IMR-90 (cell line): Measurements from ENCODE around the gene CD180. TPM values are rescaled to one million over a fixed set of nuclear protein-coding genes. Genes with fewer than 3 reads are reported as not detected.

Experiments
- ATAC-seq: fragments of 200-7000 bp; cut with Tn5 transposase; 2 replicates; pipeline ENCODE4 v1.9.1; 2020; ENCODE audit warnings: low read depth, mild to moderate bottlenecking, moderate library complexity
- BruUV-seq: library from RNA; stranded (reverse); fragments of 400-500 nt; replicated peaks from 2 replicates; lab custom pipeline; 2021; lab: Mats Ljungman, UMichigan
- CTCF ChIA-PET: fragments of 300-600 bp; formaldehyde crosslinking; extraction: SDS; loops from one replicate; lab custom pipeline; 2021; ENCODE audit warnings: antibody characterized with exemption; lab: Yijun Ruan, JAX
- POLR2A ChIA-PET: fragments of 300-600 bp; sonication (Branson Sonifier 250); formaldehyde crosslinking; loops from one replicate; lab custom pipeline; 2022; ENCODE audit warnings: antibody characterized with exemption; ENCODE audit not compliant: unreplicated experiment; lab: Charles Lee
- DNase-seq: peaks from one replicate; pipeline ENCODE4 v3.0.0; 2013
- H2AFZ ChIP-seq: replicated peaks from 2 replicates; pipeline ENCODE3; 2013; ENCODE audit warnings: low read length, mild to moderate bottlenecking; ENCODE audit not compliant: poor library complexity
- H2AK5ac ChIP-seq: 2 replicates; pipeline ENCODE4 v1.6.1; 2013; ENCODE audit warnings: low read depth, low read length, inconsistent platforms
- H2AK9ac ChIP-seq: replicated peaks from 2 replicates; pipeline ENCODE3; 2013; ENCODE audit warnings: mild to moderate bottlenecking, low read depth, low read length, moderate library complexity; ENCODE audit not compliant: poor library complexity
- H2BK120ac ChIP-seq: 2 replicates; pipeline ENCODE4 v1.6.1; 2013; ENCODE audit warnings: low read depth, low read length, inconsistent platforms
- H2BK15ac ChIP-seq: 3 replicates; pipeline ENCODE4 v1.6.1; 2013; ENCODE audit warnings: low read depth, low read length, inconsistent platforms
- H2BK20ac ChIP-seq: 2 replicates; pipeline ENCODE4 v1.6.1; 2013; ENCODE audit warnings: low read depth, mild to moderate bottlenecking, inconsistent platforms, low read length, moderate library complexity
- H2BK5ac ChIP-seq: 2 replicates; pipeline ENCODE4 v1.6.1; 2013; ENCODE audit warnings: mild to moderate bottlenecking, low read depth, low read length, inconsistent platforms; ENCODE audit not compliant: poor library complexity, severe bottlenecking
- H3K14ac ChIP-seq: replicated peaks from 2 replicates; pipeline ENCODE4 v1.6.1; 2013; ENCODE audit warnings: low read depth, low read length, inconsistent platforms
- H3K18ac ChIP-seq: 2 replicates; pipeline ENCODE4 v1.6.1; 2013; ENCODE audit warnings: low read depth, low read length, control low read depth
- H3K23ac ChIP-seq: 2 replicates; pipeline ENCODE4 v1.6.1; 2013; ENCODE audit warnings: low read depth, low read length, inconsistent platforms
- H3K27ac ChIP-seq: 2 replicates; pipeline ENCODE4 v1.5.1; 2013; ENCODE audit warnings: mild to moderate bottlenecking, control low read depth, low read length; ENCODE audit not compliant: insufficient read depth
- H3K27me3 ChIP-seq: 2 replicates; pipeline ENCODE4 v1.6.1; 2013; ENCODE audit warnings: low read length; ENCODE audit not compliant: control insufficient read depth, insufficient read depth
- H3K36me3 ChIP-seq: 2 replicates; pipeline ENCODE4 v1.6.1; 2013; ENCODE audit warnings: low read length, mixed read lengths; ENCODE audit not compliant: control insufficient read depth, insufficient read depth
- H3K4ac ChIP-seq: 2 replicates; pipeline ENCODE4 v1.6.1; 2013; ENCODE audit warnings: low read depth, low read length, inconsistent platforms
- H3K4me1 ChIP-seq: 2 replicates; pipeline ENCODE4 v1.6.1; 2013; ENCODE audit warnings: low read length, mixed read lengths; ENCODE audit not compliant: control insufficient read depth, insufficient read depth
- H3K4me2 ChIP-seq: 2 replicates; pipeline ENCODE4 v1.6.1; 2013; ENCODE audit warnings: low read depth, mild to moderate bottlenecking, control low read depth, low read length, moderate library complexity
- H3K4me3 ChIP-seq: 2 replicates; pipeline ENCODE4 v1.5.1; 2013; ENCODE audit warnings: low read depth, mild to moderate bottlenecking, control low read depth, low read length, moderate library complexity; ENCODE audit not compliant: insufficient read depth
- H3K56ac ChIP-seq: 2 replicates; pipeline ENCODE4 v1.6.1; 2013; ENCODE audit warnings: low read length, inconsistent platforms; ENCODE audit not compliant: insufficient read depth; ENCODE audit errors: extremely low read depth
- H3K79me1 ChIP-seq, 2 experiments: 2 replicates each; pipeline ENCODE4 v1.6.1; 2013; ENCODE audit warnings: low read length in 2 of 2, inconsistent platforms in 1 of 2, low read depth in 1 of 2
- H3K9ac ChIP-seq: 2 replicates; pipeline ENCODE4 v1.6.1; 2013; ENCODE audit warnings: low read depth, low read length, control low read depth
- H3K9me1 ChIP-seq: 2 replicates; pipeline ENCODE4 v1.6.1; 2013; ENCODE audit warnings: low read length, inconsistent platforms; ENCODE audit not compliant: insufficient read depth
- H3K9me3 ChIP-seq: 2 replicates; pipeline ENCODE4 v1.6.1; 2013; ENCODE audit warnings: low read length; ENCODE audit not compliant: control insufficient read depth, insufficient read depth
- H4K20me1 ChIP-seq: 2 replicates; pipeline ENCODE4 v1.6.1; 2013; ENCODE audit warnings: low read length, inconsistent platforms; ENCODE audit not compliant: insufficient read depth
- H4K5ac ChIP-seq: 2 replicates; pipeline ENCODE4 v1.6.1; 2013; ENCODE audit warnings: mild to moderate bottlenecking, low read depth, low read length, control low read depth
- H4K8ac ChIP-seq, 2 experiments: 2 replicates each; pipeline ENCODE4 v1.6.1; 2013; ENCODE audit warnings: low read depth in 2 of 2, low read length in 2 of 2, control low read depth in 1 of 2, inconsistent platforms in 1 of 2
- H4K91ac ChIP-seq: 2 replicates; pipeline ENCODE4 v1.6.1; 2013; ENCODE audit warnings: low read depth, low read length, inconsistent platforms; ENCODE audit not compliant: insufficient read depth
- BHLHE40 ChIP-seq: fragments of 150-350 bp; IDR thresholded peaks from 2 replicates; pipeline ENCODE4 v1.6.1; 2016; ENCODE audit warnings: mild to moderate bottlenecking, low read depth, low read length
- CEBPB ChIP-seq: IDR thresholded peaks from 2 replicates; pipeline ENCODE4 v1.6.1; 2012; ENCODE audit warnings: low read depth, low read length, improper control_type of control experiment
- CHD1 ChIP-seq: IDR thresholded peaks from 2 replicates; pipeline ENCODE4 v1.6.1; 2012; ENCODE audit warnings: low read depth, low read length, improper control_type of control experiment
- ELK1 ChIP-seq: fragments of 150-350 bp; IDR thresholded peaks from 2 replicates; pipeline ENCODE4 v1.6.1; 2016; ENCODE audit warnings: low read depth, mild to moderate bottlenecking, low read length, moderate library complexity, borderline replicate concordance
- FOS ChIP-seq: fragments of 150-350 bp; IDR thresholded peaks from 2 replicates; pipeline ENCODE4 v1.6.1; 2016; ENCODE audit warnings: low read depth, low read length
- MAFK ChIP-seq: IDR thresholded peaks from 2 replicates; pipeline ENCODE4 v1.6.1; 2012; ENCODE audit warnings: low read depth, low read length, improper control_type of control experiment
- MAZ ChIP-seq: IDR thresholded peaks from 2 replicates; pipeline ENCODE4 v1.6.1; 2012; ENCODE audit warnings: low read depth, mild to moderate bottlenecking, low read length, improper control_type of control experiment, moderate library complexity, borderline replicate concordance
- MXI1 ChIP-seq: IDR thresholded peaks from 2 replicates; pipeline ENCODE4 v1.6.1; 2012; ENCODE audit warnings: low read depth, mild to moderate bottlenecking, low read length, moderate library complexity, borderline replicate concordance
- NFE2L2 ChIP-seq: fragments of 150-350 bp; IDR thresholded peaks from 2 replicates; pipeline ENCODE4 v1.6.1; 2016; ENCODE audit warnings: low read depth, mild to moderate bottlenecking, low read length
- POLR2A ChIP-seq: IDR thresholded peaks from 2 replicates; pipeline ENCODE4 v1.6.1; 2012; ENCODE audit warnings: mild to moderate bottlenecking, low read depth, low read length
- RAD21 ChIP-seq: IDR thresholded peaks from 2 replicates; pipeline ENCODE4 v1.6.1; 2012; ENCODE audit warnings: low read length, improper control_type of control experiment
- RCOR1 ChIP-seq: IDR thresholded peaks from 2 replicates; pipeline ENCODE4 v1.6.1; 2012; ENCODE audit warnings: mild to moderate bottlenecking, low read length, improper control_type of control experiment; ENCODE audit not compliant: insufficient replicate concordance
- RFX5 ChIP-seq: IDR thresholded peaks from 2 replicates; pipeline ENCODE4 v1.8.0; 2012; ENCODE audit warnings: low read depth, mild to moderate bottlenecking, low read length, moderate library complexity
- SMC3 ChIP-seq: fragments of 150-350 bp; IDR thresholded peaks from 2 replicates; pipeline ENCODE4 v1.6.1; 2016; ENCODE audit warnings: low read depth, mild to moderate bottlenecking, antibody characterized with exemption, low read length, moderate library complexity
- USF2 ChIP-seq: fragments of 150-350 bp; IDR thresholded peaks from 2 replicates; pipeline ENCODE4 v1.6.1; 2017; ENCODE audit warnings: mild to moderate bottlenecking, antibody characterized with exemption, low read length, low read depth
- WGBS, 2 experiments: methylation state at CpG; one replicate each; pipeline versions ENCODE4 v1.1.5 to v1.1.7; 2013; ENCODE audit warnings: missing lambda C conversion rate in 2 of 2; ENCODE audit not compliant: insufficient read length in 1 of 2; ENCODE audit errors: extremely low coverage in 2 of 2; 5-methylcytosine and 5-hydroxymethylcytosine counted together
- dilution Hi-C: fragments of 300-500 bp; cut with HindIII; formaldehyde crosslinking; loops from one replicate; pipeline ENCODE4 v1.14.3; 2018; ENCODE audit warnings: low sequenced_read_pairs; ENCODE audit not compliant: unreplicated experiment
- in situ Hi-C: fragments of 300-500 bp; cut with MboI; formaldehyde crosslinking; loops from 3 replicates; pipeline ENCODE4 v1.14.3; 2019; ENCODE audit warnings: low sequenced_read_pairs, inconsistent platforms, mixed read lengths
- intact Hi-C: fragments of 100-400 bp; cut with micrococcal nuclease; formaldehyde crosslinking; loops from 2 replicates; pipeline ENCODE4 v1.10.0; 2022
- polyA plus RNA-seq, 3 experiments: library from polyadenylated mRNA; depleted of rRNA; stranded (reverse); fragments of >200 nt; gene quantifications; 2 replicates each; pipeline ENCODE4 v1.2.3, GENCODE V29; 2012; ENCODE audit warnings: low replicate concordance in 1 of 3
- total RNA-seq: library from RNA; depleted of rRNA; stranded (reverse); fragments of >200 nt; gene quantifications from 2 replicates; pipeline ENCODE4 v1.2.3, GENCODE V29; 2012
- TF ChIP-seq, protein P1 (sequence below): conservative IDR thresholded peaks from 2 replicates; pipeline ENCODE4 v1.5.1; 2012; ENCODE audit warnings: mild to moderate bottlenecking, low read depth, low read length, improper control_type of control experiment

CD180 gene
- total and polyA plus RNA-seq, 2 of the 4 experiments (the other 2 are of a cell fraction): not detected

GRCh38 chr5:67160272-67160671, 36.3 kb downstream of the CD180 start:
- Histone ChIP-seq H2AK9ac (no peak overlapping the region), H3K4me3 (no peak overlapping the region), H3K9ac (no peak overlapping the region), H3K27me3 (no peaks in the 10 kb centered on the region), H3K4ac (no peak overlapping the region), H2AFZ (no peak overlapping the region), H3K23ac (no peak overlapping the region), H2BK15ac (no peak overlapping the region), H2AK5ac (no peak overlapping the region), H3K79me1 (no peaks in the 10 kb centered on the region), H3K4me1 (no peaks in the 10 kb centered on the region), H3K56ac (no peak overlapping the region), H4K5ac (no peak overlapping the region), H4K20me1 (no peaks in the 10 kb centered on the region), H3K36me3 (peaks cover 18% of the 10 kb centered on the region), H2BK120ac (no peak overlapping the region), H4K8ac (no peak overlapping the region), H3K9me1 (no peaks in the 10 kb centered on the region), H4K91ac (no peak overlapping the region), H3K27ac (no peak overlapping the region), H3K14ac (no peak overlapping the region), H2BK20ac (no peak overlapping the region), H3K18ac (no peak overlapping the region), H3K4me2 (no peak overlapping the region), H2BK5ac (no peak overlapping the region), H3K9me3 (no peaks in the 10 kb centered on the region)
- dilution Hi-C loops (no loop called here), in situ Hi-C loops (loop anchor here (5.0 kb wide), 1 partner anchor 52 kb away; no protein-coding TSS in a partner anchor), intact Hi-C loops (loop anchor here (10.0 kb wide), 1 partner anchor 1885 kb away; no protein-coding TSS in a partner anchor)
- BruUV-seq: no TSS peak
- TF ChIP-seq MAZ (no peak), RCOR1 (no peak), FOS (no peak), RAD21 (no peak), USF2 (no peak), CHD1 (no peak), MAFK (no peak), NFE2L2 (no peak), CEBPB (no peak), POLR2A (no peak), ELK1 (no peak), BHLHE40 (no peak), SMC3 (no peak), RFX5 (no peak), MXI1 (no peak)
- TF ChIP-seq, protein P1, sequence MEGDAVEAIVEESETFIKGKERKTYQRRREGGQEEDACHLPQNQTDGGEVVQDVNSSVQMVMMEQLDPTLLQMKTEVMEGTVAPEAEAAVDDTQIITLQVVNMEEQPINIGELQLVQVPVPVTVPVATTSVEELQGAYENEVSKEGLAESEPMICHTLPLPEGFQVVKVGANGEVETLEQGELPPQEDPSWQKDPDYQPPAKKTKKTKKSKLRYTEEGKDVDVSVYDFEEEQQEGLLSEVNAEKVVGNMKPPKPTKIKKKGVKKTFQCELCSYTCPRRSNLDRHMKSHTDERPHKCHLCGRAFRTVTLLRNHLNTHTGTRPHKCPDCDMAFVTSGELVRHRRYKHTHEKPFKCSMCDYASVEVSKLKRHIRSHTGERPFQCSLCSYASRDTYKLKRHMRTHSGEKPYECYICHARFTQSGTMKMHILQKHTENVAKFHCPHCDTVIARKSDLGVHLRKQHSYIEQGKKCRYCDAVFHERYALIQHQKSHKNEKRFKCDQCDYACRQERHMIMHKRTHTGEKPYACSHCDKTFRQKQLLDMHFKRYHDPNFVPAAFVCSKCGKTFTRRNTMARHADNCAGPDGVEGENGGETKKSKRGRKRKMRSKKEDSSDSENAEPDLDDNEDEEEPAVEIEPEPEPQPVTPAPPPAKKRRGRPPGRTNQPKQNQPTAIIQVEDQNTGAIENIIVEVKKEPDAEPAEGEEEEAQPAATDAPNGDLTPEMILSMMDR: no peak
- no peak for DNase-seq
- WGBS, 2 experiments: no CpG with 5 or more reads among the region's 3 CpGs
- ChIA-PET CTCF (interaction anchor here (1.4 kb wide), 1 partner anchor 11 kb away, joined by 6 read pairs; no protein-coding TSS in a partner anchor), POLR2A (no interaction called here)
- ATAC-seq: no peak
